Measurements from ENCODE around the gene TCF12.
"Not testable (repeated sequence)": the region's sequence is repeated elsewhere in the genome, so short reads cannot be mapped to it uniquely, and the experiment has no call there.

The TCF12 gene

GRCh38 chr15:56948000-56948763 is 29.7 kb downstream of the TCF12 start:
- no peak for DNase-seq

DNA sequence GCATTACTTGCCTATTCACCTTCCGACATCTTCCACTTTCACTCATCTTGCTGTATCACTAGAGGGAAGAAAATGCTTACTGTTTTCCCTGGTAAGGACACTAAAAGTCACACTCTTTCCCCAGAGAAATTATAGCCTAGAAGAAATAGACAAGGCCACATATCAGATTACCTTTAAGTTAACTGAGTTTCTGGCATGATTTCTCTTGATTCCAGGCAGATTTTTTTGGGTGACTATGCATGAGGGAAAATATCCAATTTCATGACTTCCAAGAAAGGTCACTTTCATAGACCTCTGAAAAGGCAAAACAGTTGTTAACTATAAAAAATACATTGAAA is 30.3 kb downstream of the TCF12 start:
- DNase-seq, result no peak

GRCh38 chr15:56950979-56951378 is 32.5 kb downstream of the TCF12 start:
- DNase-seq, result no peak

- DNase-seq, result no peak
These were observed 35.3 kb downstream of the TCF12 start for GRCh38 chr15:56953790-56954189.

GRCh38 chr15:56955011-56955410 is 36.6 kb downstream of the TCF12 start:
- DNase-seq, result not testable (repeated sequence)

DNA sequence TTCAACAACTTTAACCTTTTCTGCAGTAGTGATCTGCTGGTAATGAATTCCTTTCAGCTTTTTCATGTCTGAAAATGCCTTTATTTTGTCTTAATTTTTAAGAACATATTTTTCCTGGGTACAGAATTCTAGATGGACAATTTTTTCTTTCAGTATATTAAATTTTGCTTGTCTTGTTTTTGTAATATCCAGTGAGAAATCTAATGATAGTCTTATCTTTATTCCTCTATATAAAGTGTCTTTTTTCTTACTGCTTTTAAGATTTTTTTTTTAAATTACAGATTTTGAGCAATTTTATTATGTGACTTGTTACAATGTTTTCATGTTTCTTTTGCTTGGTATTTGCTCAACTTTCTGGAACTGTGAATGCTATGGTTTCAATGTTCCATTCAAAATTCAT is 38.1 kb downstream of the TCF12 start:
- DNase-seq, result no peak

- DNase-seq, result no peak
These were observed 39.5 kb downstream of the TCF12 start for GRCh38 chr15:56957812-56958406.

- DNase-seq, result no peak
These were observed 40.8 kb downstream of the TCF12 start for GRCh38 chr15:56959318-56959648.

DNA sequence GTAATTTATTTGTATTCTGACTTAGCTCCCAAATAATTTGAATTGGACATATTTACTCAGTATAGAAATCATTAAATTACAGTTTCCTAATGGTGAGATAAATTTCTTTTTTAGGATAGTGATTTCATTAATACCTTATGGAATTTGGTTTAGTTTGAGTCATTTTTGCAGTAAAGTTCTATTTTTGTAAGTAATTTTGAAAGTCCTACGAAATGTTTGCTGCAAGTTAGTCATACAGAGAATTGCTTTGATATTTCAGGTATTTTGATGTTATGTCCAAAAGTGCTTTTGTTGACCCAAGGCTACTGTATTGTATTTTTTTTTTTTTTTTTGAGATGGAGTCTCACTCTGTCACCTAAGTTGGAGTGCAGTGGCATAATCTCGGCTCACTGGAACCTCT is 41.7 kb downstream of the TCF12 start:
- no peak for DNase-seq

GRCh38 chr15:56963126-56963525 is 44.7 kb downstream of the TCF12 start:
- DNase-seq, result no peak

DNA sequence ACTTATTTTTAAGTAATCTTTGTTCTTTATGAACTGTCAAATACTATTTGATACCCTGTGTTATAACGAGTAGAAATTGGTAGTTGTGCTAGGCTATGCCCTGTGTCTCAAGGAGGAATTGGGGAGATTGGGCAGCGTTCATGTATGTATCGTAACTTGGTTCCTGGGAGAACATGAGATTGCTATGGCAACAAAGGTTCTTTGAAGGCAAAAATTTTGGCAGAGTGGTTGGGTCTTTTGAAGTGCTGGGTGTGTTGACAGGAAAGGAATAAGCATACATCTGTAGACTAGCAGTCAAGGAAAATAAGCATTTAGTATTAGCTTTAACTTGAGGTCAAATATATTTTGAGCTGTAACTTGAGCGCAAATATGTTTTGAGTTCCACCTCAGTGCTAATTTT is 45.3 kb downstream of the TCF12 start:
- no peak for DNase-seq

- no peak for DNase-seq
These were observed 45.7 kb downstream of the TCF12 start for GRCh38 chr15:56964182-56964581.

GRCh38 chr15:56965231-56966013 is 47.0 kb downstream of the TCF12 start:
- DNase-seq, result no peak

GRCh38 chr15:56967336-56967735 is 48.9 kb downstream of the TCF12 start:
- DNase-seq, result no peak

DNA sequence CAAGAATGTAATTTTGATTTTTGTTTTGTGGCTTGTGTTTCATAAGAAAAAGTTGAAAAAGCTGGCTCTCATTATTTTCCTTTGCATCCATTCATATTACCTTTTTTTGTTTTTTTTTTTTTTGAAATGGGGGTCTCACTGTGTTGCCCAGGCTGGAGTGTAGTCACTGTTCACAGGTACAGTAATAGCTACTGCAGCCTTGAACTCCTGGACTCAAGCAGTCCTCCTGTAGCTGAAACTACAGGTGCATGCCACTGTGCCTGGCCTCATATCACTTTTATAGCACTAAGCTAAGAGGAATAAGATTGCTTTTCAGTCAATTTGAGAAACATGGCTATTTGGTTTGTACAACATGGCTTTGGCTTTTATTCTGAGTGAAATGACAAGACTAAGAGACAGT is 49.8 kb downstream of the TCF12 start:
- no peak for DNase-seq

DNA sequence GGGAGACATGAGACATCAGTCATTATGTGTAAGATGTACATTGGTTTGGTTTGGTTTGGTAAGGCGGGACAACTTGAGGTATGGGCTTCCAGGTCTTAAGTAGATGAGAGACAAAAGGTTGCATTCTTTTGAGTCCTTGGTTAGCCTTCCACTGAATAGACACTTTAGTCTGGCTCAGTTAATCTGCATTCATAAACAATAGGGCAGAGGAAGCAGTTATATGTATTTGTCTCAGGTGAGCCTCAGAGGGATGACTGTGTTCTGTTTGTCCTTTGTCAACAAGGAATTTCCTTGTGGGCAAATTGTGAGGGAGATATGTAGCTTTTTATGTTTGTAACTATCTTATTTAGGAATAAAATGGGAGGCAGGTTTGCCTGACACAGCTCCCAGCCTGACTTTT is 50.4 kb downstream of the TCF12 start:
- no peak for DNase-seq

DNA sequence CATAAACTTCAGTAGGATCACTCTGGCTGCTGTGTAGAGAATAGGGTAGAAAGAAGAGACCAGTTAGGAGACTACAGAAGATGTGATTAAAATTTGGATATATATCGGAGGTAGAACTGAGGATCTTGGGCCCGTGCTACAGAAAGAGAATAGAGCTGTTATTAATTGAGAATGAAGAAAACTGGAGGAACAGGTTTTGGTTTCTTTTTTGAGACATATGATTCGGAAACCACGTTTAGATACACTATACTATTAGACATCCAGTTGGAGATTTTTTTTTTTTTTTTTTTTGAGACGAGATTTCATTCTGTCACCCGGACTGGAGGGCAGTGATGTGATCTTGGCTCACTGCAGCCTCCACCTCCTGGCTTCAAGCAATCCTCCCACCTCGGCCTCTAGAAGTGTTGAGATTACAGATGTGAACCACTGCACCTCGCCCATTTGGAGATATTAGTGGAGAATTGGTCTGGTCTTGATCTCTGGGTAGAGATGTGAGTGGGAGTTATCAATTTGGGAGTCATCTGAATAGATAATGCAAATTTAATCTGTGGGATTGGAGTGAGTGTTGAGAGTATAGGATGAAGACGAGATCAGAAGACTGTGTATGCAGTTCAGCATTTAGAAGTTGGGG is 50.9 kb downstream of the TCF12 start:
- no peak for DNase-seq

DNA sequence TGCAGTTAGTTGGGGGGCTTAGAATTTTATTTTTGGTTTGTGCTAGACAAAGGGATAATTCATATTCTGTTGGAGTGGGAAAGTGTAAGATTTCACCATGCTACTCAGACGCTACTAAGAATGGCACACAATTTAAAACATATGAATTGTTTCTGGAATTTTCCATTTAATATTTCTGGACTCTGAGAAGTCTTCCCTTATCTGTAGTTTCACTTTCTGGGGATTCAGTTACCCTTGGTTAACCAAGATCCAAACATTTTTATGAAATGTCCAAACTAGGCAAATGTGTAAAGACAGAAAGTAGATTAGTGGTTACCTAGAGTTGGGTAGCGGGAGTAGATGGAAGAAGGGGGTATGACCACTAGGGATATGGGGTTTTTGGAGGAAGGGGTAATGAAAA is 53.1 kb downstream of the TCF12 start:
- DNase-seq, result no peak

GRCh38 chr15:56972016-56972415 is 53.6 kb downstream of the TCF12 start:
- no peak for DNase-seq

DNA sequence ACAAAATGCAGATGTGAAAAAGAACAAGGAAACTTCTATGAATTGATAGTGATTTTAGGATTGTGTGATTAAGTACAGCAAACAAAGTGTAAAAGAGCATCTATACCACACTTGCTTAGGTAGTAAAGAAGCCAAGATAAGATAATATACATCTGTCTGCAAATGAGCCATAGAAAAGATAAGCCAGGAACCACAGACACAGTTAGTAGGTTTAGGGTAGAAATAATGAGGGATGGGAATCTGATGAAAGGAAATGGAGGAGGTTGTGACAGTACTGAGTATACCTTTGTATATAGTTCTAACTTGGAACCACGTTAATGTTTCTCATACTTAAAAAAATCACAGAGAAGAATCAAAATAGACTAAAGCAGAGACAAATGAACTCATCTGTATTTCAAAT is 54.0 kb downstream of the TCF12 start:
- DNase-seq, result no peak

DNA sequence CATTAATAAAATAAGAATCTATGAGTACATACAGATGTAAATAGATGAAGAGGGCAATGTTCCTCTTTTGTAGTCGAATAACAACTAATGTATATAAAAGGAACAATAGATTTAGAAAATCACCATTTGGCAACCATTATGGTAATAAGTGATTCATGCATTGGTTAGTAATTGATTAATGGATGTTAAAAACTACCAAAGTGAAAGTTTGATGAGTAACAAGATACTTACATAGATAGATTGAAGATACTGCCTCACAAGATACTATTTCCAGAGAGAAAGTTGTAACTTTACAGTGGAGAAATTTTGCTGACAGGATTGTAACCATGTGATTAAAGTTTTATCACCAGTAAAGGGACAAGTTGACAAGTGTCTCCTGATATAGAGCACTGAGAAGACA is 55.0 kb downstream of the TCF12 start:
- no peak for DNase-seq

GRCh38 chr15:56977232-56977631 is 58.8 kb downstream of the TCF12 start:
- no peak for DNase-seq

DNA sequence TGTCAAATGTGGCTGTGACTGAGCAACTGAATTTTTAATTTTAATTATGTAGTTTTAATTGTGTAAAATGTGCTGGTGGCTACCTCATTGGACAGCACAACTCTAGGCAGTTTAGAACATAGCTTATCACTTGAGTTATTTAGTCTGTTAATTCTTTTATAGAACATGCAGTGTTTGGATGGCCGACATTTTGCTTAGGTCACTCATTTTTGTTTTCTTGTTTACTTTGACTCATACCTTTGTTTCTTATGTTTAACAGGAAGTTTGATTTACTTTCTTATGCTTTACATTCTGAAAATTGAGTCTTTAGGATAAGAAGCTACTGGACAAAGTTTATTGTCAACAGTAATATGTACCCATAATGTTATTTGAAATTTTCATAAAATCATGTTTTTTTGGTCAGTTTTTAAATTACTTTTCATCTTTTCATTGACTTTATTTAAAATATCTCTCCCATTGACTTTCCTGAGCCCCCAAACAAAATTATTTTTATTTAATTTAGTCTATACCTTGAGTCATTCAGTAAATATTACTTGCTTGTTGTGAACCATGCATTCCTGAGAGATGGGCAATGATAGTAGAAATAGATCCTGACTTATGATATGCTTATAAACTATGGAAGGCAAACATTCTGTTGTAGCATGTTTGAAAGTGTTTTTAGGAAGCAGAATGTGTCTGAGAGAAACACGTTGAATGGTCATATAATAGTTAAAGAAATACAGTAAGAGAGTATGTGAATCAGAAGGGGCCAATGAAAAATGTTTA is 60.6 kb downstream of the TCF12 start:
- no peak for DNase-seq
